NCI-H524 treated with DMSO at 0.1 percent for 48 hours (cell line): ENCODE data around the gene ZNF414.
A peak's percentile ranks its signal among the peaks of the same experiment; 100 is the strongest.
"Not testable (repeated sequence)": the region's sequence is repeated elsewhere in the genome, so short reads cannot be mapped to it uniquely, and the experiment has no call there.

ENCODE experiments used
- DNase-seq: peaks from one replicate; lab custom pipeline; 2025; lab: John Stamatoyannopoulos, UW

The ZNF414 gene

DNA sequence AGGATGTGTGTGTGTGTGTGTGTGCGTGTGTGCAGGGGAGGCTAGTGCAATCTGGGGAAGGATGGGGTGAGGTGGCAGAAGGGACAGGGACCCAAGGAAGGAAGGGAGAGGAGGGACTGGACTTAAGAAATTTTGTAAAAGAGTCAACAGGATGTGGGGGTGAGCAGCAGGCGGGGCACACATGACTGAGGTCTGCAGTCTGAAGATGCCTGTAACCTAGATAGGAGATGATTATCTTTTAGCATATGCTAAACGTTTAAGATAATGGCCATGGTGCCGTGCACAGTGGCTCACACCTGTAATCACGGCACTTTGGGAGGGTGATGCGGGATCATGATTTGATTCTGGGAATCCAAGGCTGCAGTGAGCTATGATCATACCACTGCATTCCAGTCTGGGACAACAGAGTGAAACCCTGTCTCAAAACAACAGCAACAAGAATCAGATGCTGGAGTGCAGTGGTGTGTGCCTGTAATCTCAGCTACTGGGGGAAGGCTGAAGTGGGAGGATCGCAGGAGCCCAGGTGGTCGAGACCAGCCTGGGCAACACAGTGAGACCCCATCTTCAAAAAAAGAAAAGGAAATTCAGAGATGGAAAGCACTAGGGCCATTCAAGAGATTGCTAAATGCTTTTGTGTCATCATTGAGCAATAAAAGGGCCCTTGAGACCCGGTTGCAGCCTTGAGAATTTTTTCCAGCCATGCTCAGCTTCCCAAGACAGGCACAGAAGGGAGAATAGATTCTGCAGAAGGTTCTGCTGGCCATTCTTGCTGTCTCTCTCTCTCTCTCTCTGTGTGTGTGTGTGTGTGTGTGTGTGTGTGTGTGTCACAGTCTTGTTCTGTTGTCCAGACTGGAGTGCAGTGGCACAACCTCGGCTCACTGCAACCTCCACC lies 3.8 kb upstream of the ZNF414 start:
- no peak for DNase-seq

DNA sequence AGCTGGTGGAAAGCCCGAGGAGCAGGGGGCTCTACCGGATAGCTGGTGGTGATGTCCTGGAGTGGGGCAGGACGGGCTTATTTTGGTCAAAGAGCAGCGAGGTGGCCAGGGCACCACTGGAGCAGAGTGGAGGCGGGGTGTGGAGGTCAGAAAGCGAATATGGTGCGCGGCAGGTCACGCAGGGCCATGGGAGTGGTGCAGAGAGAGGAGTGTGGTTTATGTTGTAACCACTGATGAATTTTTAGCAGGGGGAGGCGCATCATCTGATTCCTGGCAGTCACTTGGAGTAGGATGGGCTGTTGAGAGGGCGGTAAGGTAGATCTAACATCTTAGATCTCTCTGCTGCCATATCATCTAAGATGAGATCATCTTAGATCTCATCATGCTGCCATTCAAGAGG lies 1.4 kb upstream of the ZNF414 start:
- DNase-seq, result no peak

DNA sequence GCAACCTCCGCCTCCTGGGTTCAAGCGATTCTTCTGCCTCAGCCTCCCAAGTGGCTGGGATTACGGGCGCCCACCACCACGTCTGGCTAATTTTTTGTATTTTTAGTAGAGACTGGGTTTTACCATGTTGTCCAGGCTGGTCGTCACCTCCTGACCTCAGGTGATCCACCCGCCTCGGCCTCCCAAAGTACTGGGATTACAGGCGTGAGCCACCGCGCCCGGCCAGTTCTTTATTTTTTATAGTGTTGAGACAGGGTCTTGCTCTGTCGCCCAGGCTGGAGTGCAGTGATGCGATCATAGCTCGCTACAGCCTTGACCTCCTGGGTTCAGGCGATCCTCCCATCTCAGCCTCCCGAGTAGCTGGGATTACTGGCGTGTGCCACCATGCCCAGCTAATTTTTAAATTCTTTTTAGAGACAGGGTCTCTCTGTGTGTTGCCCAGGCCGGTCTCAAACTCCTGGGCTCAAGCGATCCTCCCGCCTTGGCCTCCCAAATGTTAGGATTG lies 590 bp upstream of the ZNF414 start:
- DNase-seq, result not testable (repeated sequence)

DNA sequence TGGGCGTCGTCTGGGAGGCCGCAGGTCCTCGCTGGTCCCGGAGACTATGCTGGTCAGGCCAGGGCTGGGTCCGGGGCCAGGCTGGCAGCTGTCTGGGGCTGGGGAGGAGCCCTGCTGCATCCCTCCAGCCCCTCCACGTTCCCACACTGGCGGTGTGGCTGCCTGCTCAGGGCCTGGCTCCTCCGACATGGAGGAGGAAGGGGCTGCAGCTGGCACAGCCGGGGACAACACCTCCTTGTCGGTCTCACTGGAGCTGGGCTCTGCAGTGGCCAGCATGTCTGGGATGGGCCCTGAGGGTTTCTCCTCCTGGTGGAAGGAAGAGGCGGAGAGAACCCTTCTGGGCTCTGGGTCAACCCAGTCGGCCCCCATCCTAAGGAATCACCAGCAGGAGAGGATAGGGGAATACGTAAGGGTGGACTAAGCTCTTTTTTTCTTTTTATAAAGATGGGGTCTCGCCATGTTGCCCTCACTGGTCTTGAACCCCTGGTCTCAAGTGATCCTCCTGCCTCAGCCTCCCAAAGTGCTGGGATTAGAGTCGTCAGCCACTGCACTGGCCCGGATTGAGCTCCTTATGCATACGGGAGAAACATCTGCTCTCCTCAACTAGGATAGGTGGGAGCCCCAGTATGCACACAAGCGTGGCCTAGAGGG lies 806 bp downstream of the ZNF414 start:
- no peak for DNase-seq

DNA sequence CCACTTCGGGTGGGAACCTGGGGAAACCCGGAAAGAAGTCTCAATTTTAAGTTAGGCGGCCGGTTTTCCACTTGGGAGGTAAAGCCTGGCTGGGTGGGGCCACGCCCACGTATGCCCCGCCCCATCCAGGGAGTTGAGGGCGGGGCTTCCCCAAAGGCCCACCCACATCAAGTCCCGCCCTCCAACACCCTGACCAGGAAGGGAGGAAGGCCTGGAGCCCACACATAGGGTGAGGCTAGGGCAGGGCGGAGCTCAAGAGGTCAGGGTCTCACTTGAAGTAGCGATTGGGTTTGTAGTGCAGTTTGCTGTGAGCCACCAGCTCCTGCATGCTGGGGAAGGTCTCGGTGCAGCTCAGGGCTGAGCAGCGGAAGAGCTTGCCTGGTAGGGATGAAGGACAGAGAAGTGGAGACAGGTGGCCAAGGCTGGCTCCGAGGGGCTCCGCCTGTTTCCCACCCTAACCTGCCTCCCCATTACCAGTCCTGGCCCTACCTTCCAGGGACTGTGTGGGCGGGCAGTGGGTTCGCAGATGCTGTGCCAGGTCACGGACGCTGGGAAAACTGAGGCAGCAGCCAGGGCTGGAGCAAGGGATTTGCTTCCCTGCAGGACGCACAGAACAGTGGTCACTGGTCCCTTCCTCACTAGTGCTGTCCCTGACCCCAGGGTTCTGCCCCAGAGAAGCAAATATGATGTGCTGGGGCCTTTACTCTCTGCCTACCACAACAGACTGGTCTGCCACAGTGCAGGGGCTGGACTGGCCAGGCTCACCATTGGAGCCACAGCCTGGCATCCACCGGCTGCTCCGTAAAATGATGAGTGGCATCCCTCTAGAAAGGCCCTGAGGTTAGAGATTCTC lies 1.6 kb downstream of the ZNF414 start:
- DNase-seq, result no peak

DNA sequence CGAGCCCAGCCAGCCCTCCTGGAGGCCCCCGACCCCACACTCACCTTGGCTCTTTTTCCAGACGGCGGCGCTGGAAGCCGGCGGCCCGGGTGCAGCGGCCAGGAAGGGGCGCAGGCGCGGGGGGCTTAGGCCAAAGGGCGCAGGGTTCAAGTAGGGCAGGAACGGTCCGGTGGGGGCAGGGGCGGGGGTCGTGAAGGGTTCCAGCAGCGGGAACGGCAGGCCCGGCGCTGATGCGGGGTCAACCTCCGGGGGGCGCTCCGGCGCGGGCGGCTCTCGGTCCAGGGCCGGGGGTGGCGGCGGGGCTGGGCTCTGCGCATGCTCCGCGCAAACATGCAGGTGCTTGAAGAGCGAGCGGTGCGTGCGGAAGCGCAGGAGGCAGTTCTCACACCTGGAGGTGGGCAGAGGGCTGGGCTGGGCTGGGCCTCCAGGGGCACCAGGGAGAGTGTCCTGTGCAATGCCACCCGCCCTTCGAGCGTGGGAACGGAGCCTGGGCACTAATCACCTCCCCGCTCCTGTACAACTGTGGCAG lies 2.3 kb downstream of the ZNF414 start:
- no peak for DNase-seq

DNA sequence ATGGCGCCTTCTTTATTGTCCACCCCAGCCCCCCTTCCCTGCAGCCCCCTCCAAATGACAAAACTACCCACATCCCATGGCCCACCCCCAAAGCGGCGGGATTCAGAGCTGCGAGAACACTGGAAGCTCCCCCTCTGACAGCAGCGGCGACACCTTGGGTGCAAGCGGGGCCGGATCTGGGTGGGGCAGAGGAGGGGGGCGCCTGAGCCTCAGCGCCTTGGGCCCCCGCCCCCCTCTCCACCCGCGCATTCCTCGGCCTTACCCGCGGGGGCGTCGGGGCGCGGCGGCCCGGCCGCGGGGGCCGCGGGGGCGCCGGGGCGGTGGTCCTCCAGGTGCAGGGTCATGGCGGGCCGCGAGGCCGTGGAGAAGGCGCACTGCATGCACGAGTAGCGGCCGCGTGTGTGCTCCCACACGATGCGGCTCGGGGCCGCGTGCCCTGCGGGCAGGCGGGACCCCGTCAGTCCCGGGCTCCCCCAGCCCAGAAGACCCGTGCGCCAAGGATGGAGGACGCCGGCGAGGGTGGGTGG lies 3.3 kb downstream of the ZNF414 start:
- no peak for DNase-seq

DNA sequence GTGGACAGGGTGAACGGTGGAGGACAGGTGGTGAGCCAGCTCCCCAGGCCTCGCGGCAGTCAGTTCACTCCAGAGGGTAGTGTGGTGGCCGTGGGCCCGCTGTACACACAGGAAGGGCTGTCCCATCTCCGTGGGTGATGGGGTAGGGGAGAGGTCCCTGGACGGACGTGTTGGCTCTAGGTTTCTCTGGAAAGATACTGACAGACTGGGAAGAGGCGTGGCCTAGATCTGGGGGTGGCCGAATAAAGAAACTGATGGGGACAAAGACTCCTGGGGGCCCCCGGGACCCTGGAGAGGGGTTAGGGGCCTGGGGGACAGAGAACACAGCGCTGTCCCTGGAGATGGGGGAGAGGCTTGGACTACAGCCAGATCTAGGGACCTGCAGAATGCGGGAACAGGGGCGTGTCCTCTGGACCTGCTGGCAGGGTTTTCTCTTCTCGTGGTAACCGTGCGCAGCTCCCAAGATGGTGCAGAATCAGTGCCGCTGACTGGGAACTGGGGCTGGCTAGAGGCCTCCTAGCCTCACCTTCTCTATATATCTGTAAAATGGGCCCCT lies 7.5 kb downstream of the ZNF414 start:
- DNase-seq, result no peak

DNA sequence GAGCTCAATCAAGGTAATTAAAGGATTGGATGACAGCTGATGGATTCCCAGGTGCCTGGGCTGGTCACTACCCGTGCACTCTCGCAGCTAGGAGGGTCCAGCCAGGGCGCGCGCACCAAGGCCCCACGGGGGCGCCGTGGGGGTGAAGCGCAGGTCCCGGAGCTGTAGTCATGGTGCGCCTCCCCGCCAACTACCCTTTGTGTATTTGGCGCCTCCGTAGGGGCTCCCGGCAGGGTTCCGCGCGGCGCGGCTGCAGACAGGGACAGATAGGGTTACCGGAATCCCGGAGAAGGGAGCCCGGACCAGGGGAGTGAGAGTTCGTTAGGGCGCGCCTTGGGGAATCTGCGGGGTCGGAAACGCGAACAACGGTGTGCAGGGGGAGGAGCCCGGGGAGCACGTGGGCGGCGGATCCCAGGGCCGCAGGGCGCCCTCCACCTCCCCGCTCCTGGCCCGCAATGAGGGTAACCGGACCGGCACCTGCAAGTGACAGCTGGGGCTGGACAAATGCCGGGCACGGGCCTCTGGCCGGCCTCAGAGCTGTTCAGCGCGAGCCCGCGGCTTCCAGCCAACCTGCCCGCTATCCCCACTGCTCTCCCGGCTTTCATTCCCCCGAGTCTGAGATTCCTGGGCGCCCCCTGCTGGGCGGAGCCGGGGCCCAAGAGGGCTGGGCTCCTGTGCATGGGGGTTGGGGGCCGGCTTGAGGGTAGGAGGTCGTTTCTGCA lies 8.1 kb downstream of the ZNF414 start:
- peak; percentile 23 for DNase-seq

DNA sequence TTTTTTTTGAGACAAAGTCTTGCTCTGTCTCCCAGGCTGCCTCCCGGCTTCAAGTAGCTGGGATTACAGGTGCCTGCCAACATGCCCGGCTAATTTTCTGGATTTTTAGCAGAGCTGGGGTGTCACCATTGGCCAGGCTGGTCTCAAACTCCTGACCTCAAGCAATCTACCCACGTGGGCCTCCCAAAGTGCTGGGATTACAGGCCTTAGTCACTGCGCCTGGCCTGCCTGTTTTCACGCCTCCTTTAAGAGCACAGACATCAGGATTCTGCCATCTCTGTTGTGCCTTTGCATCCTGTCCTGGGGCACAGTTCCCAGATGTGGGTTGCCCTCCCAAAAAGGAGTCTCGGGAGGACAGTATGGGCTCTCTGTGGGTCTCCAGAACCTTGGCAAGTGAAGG lies 9.0 kb downstream of the ZNF414 start:
- DNase-seq, result no peak

DNA sequence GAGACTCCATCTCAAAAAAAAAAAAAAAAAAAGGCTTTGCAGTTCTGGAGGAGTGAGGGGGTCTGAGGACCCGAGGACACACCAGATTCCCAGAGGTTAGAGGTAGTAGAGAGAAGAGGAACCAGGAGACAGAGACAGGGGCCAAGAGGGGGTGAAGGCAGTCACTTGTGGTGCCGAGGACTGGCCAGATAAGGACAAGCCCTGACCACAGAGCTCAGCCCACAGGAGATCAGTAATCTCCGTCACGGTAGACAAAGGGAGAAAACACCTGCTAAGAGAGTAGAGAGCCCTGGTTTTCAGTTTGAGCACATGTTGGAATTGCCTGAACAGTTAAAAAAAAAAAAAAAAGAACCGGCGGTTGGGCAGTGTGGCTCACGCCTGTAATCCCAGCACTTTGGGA lies 9.8 kb downstream of the ZNF414 start:
- no peak for DNase-seq

DNA sequence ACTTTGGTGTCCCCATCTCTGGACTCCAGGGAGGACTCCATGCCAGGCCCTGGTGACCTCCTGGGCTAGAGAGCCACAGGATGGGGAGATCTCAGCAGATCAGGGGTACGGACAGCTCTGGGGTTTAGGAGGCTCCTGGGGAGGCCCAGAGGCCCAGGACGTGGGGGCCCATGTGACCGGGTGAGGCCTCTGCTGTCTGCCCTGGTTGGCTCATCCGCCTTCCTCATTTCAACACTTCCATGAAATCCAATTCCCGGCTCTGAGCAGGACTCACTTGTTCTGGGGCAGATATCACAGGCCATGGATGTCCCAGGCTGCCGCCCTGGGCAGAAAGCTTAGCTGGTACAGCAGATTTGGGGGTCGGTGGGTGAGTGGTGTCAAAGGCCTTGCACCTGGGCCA lies 10.5 kb downstream of the ZNF414 start:
- no peak for DNase-seq

DNA sequence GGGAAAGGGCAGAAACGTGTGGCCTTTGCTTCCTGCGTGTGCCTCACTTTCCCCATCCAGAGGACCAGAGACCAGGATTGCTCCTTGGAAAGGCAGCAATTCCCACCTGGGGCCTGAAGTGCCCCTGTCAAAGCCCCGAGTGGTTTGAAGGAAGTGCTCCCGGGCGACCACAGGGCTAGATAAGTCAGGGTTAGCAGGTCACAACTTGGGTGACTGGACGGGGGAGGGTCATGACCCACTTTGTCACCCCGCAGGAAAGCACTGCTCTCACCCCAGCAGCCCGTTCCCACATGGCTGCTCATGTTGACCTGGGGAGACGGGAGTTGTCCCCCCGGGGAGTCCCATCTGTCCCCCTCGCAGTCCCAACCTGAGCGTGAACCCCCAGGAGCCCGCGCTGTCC lies 12.0 kb downstream of the ZNF414 start:
- no peak for DNase-seq

DNA sequence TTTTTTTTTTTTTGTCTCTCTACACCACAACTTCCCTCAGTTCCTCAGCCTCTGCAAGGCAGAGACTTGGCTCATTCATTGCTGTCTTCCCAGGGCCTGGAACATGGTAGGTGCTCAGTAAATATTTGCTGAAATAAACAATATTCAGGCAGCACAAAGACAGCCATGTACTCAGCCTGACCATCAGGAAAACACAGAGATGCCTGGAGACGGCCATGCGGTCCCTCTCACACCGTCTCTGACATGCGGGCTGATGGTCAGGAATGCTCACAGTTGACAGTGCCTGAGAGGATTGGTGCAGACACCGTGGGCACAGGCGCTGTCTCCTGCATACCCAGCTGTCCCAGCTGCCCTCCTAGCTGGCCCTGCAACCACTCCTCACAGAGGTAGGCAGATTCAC lies 12.5 kb downstream of the ZNF414 start:
- no peak for DNase-seq

DNA sequence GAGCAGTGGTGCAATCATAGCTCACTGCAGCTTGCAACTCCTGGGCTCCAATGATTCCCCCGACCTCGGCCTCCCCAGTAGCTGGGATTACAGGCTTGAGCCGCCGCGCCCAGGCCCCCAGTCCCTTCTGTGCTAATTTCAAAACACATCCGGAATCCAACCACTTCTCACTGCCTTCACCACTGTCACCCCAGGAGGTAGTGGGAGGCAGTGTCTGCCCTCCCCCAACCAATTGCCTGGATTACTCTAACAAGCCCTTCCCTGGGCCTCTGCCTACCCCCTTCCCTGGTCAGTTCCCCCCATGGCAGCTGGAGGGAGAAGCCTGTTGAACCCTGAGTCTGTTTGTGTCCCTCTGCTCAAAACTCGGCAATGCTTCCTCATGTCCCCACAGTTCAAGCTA lies 13.8 kb downstream of the ZNF414 start:
- DNase-seq, result no peak

DNA sequence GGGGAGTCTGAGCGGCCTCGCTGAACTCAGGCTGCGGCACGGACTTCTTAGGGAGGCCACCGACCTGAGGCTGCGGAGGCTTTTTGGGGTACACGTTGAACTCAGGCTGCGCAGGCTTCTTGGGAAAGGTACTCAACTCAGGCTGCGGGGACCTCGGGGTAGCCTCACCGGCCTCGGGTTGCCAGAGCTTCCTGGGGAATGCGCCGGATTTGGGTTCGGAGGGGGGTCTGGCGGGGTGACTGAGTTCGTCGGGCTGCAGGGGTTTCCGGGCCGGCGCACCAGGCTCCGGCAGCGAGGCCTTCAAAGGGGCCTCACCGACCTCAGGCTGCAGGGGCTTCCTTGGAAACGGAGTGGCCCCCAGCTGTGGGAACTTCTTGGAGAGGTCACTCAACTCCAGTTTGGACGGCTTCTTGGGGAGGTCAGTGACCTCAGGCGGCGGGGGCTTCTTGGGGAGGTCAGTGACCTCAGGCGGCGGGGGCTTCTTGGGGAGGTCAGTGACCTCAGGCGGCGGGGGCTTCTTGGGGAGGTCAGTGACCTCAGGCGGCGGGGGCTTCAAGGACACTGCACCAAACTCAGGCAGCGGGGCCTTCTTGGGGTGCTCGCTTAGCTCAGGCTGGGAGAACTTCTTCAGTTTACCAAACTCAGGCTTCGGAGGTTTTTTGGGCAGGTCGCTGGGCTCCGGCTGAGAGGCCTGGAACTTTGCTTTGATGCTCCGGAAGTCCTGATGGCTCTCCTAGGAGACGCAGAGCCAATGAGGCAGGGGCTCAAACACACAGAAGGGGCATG lies 14.7 kb downstream of the ZNF414 start:
- no peak for DNase-seq

DNA sequence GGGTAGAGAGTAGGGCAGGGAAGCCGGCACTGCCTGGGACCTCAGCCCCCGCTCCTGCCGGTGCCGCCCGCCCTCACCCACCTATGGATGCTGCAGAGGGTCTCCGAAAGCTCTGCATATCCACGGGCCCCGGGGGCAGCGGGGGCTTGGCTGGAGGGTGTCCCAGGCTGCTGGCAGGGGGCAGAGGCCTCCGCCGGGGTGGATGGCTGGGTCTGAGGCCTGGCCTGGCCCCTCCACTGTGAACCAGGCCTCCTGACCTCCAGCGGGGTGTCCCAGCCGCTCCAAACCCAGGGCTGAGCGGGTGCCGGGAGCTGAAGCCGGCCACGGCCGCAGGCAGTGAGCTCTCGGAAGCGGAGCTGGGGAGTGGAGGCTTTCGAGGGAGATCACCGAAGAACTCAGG lies 15.7 kb downstream of the ZNF414 start:
- no peak for DNase-seq

DNA sequence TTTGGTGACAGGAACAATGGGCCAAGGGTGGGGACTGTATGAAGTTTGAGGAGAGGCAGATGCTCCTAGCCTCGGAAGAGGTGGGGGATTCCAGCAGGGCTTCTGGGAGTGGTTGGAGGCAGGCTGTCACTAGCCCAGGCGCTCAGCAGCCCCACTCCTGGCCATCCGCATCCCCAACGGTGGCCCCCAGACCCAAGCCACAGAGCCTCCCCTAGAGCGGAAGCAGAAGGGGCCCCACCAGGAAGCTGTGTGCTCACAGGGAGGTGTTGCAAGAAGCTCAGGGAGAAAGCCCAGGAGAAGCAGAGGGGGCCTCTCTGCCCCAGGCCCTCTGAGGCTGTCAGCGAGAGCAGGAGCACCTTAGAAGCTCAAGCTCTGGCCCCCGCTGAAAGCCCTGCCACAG lies 19.8 kb downstream of the ZNF414 start:
- no peak for DNase-seq

DNA sequence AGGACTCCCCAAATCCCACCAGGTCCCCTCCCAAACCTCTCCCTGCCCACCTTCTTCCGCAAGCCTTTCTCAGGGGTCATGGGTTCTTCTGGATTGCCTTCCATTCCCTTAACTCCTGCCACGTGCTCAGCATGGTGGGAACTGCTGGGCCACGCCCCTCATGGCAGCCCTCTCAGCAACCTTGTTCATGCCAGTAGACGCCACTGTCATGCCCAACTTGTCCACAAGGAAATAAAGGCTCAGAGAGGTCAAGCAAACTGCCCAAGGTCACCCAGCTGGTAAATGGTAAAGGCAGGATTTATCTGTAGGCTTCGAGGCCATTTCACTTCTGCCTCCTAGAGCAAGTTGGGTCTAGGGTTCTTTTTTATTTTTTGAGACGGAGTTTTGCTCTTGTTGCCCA lies 22.4 kb downstream of the ZNF414 start:
- DNase-seq, result no peak

DNA sequence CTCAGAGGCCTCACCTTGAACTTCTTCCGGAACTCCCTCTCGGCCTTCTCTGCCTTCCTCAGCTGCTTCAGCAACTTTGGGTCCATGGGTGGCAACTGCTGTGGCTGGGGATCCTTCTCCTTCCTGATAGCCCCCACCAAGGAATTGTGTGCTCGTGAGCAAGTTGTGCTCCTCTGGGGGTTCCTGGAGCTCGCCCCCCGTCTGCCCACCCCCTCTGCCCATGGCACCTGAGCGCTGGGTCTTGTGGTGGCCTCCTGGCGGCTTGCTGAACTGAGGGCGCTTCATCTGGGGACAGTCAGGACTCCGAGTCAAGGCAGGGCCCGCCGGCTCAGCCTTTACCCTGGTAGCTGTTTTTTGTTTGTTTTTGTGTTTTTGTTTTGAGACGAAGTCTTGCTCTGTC lies 23.1 kb downstream of the ZNF414 start:
- DNase-seq, result no peak
